AG08396 (cell line): ENCODE measurements around the gene WFDC1.
"Not testable (repeated sequence)": the region's sequence is repeated elsewhere in the genome, so short reads cannot be mapped to it uniquely, and the experiment has no call there.

Experiments
- DNase-seq: peaks from one replicate; pipeline ENCODE4 v3.0.0; 2012; ENCODE audit warnings: low spot score, mixed read lengths

WFDC1 gene

GRCh38 chr16:84327926-84328505 lies 33.3 kb downstream of the WFDC1 start:
- no peak for DNase-seq

DNA sequence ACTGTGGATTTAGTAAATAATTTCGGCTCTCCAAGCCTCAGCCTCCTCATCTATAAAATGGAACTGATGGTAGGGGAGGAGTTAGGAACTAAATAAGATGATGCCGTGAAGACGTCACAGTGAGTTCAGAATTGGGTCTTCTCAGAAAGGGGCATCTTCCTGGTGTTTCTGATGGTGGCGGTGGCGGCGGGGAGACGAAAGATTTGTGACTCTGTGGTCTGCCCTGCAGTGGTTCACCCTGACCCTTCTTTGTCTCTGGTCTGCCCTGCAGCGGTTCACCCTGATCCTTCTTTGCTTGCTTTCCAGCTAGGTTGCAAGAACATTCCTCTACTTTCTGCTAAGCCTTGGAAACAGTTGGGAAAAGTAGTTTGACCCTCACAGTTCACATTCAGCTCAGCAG lies 34.3 kb downstream of the WFDC1 start:
- no peak for DNase-seq

DNA sequence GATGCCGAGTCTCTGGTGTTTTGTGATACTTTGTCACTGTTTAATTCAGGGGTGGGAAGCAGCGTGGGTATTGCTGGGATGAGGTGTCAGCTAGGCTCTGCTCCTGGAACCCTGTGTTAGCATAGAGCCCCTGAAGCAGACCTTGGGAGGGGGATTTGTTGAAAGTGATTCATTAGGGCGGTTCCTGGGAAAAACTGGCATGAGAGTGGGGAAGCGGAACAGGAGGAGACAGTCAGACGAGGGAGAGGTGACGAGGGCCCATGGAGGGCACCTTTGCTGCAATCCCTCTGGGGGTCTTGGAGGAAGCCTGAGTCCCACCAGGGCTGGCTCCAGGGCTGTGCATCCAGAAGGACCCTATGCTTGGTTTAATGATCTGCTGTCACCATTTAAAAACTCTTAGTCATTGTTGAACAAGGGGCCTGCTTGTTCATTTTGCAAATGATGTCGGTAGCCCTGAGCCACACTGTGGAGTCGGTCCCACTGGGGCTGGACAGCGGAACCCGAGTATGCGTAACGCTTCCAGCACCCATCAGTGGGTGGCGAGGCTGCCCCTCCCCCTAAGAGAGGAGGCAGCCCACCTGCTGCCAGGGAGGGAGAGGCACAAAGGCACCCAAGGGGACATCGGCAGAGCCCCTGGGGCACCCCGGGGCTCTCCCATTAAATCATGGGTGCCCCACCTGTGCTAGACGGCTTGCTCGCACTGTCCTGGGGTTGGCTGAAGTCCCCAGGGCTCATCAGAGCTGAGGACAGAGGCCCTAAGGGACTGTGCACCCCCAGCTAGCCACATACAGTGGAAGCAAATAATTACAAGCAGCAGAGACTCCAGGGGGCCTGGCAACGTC lies 35.4 kb downstream of the WFDC1 start:
- DNase-seq = no peak

GRCh38 chr16:84330685-84331050 lies 36.0 kb downstream of the WFDC1 start:
- no peak for DNase-seq

GRCh38 chr16:84331998-84332780 lies 37.5 kb downstream of the WFDC1 start:
- DNase-seq = no peak

DNA sequence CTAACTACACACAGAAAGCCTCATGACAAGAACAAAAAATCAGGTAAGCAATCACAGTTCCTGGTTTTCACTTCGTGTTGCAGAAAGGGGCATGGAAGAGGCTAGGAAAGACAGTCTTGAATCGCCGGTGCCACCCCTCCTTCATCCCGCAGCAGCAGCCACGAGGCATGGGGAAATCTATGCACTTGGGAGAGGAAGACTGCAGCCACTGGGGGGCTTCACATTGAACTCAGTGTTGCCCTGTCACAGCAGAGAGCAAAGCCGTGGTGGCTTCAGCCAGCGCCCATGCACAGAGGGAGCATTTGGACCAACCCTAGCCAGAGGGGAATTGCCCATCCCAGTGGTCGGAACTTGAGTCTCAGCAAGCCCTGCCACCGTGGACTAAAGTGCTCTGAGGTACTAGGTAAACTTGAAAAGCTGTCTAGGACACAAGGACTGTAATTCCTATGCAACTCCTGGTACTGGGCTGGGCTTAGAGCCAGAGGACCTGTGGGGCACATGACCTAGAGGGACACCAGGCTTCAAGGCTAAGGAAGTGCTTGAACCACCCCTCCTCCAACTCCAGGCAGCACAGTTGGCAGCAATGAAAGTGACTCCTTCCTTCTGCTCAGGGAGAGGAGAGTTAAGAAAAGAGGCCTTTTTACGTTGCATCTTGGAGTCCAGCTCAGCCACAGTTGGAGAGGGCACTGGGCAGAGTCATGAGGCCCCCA lies 38.5 kb downstream of the WFDC1 start:
- no peak for DNase-seq

DNA sequence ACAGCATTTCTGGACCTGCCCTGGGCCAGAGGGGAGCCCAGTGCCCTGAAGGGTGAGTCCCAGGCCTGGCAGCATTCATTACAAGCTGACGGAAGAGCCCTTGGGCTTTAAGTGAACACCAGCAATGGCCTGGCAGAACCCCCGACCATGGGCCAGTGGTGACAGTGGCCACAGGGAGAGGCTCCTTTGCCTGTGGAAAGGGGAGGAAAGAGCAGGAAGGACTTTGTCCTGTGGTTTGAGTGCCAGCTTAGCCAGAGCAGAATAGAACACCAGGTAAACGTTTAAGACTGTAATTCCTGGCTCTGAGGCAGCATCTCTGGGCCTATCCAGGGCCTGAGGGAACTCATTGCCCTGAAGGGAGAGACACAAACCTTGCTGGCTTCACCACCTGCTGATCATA lies 39.4 kb downstream of the WFDC1 start:
- no peak for DNase-seq

DNA sequence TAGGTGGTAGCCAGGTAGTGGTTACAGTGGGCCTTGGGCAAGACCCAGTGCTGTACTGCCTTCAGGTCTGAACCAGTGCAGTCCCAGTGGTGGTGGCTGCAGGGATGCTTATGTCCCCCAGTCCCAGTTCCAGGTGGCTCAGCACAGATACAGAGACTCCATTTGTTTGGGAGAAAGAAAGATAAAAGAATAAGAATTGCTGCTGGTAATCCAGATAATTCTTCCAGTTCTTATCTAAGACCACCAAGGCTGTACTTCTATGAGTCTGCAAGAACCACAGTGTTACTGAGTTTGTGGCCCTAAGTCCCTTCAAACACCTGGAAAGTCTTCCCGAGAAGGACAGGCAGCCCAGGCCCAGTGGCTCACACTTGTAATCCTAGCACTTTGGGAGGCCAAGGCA lies 39.8 kb downstream of the WFDC1 start:
- DNase-seq = no peak

DNA sequence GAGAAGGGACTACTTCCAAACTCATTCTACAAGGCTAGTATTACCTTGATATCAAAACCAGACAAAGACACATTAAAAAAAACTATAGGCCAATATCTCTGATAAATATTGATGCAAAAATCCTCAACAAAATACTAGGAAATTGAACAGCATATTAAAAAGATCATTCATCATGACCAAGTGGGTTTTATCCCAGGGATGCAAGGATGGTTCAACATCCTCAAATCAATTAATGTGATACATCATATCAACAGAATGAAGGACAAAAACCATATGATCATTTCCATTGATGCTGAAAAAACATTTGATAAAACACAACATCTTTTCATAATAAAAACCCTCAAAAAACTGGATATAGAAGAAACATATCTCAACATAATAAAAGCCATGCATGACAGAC lies 42.6 kb downstream of the WFDC1 start:
- not testable (repeated sequence) for DNase-seq

DNA sequence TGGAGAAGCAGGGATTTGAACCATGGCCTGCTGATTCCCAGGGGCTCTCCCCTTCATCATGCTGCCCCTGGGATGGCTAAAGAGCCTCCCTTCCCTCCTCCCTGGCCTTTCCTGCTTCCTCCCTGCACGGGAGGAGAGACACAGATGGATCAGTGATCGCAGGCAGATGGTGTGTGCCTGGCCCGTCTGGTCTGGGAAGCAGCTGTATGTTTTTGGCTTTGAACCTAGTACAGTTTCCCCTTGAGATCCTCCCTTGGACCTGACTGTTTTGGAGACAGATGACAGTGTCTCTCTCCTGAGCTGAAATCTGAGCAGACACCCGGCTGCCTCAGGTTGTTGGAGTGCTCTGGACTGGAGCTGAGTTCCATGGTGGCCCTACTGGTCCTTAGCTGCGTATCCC lies 44.6 kb downstream of the WFDC1 start:
- no peak for DNase-seq

GRCh38 chr16:84339766-84340165 lies 45.1 kb downstream of the WFDC1 start:
- DNase-seq = no peak

DNA sequence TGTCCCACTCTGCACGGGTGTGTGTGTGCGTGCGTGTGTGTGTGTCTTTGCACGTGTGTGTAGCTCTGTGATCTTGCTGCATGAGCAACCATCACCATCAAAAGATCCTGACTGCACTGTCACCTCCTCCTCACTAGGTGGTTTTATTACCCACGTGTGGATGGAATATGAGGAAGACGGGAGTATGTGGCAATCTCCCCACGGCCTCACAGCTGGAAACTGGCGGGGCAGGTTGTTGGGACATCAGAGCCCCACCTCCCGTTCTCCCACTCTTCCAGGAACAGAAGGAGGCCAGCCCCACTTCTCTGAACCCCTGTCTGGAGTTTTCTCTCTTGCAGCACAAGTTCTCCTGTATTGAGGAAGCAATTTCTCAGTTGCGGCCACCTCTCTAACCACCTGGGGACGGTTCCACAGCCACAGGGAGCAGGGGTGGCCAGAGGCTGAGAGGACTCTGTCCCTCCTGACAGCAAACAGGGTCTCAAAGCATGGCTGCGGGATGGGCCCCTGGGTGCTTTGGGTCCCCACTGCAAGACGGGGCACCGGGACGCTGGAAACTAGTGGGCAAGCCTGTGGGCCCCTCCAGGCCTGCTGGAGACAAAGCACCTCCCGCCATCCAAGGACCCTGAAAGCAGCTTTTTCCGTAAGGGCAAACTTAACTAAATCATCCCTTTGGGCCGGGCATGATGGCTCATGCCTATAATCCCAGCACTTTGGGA lies 45.8 kb downstream of the WFDC1 start:
- no peak for DNase-seq

- no peak for DNase-seq
Observed at GRCh38 chr16:84341528-84342295, 47.0 kb downstream of the WFDC1 start.

DNA sequence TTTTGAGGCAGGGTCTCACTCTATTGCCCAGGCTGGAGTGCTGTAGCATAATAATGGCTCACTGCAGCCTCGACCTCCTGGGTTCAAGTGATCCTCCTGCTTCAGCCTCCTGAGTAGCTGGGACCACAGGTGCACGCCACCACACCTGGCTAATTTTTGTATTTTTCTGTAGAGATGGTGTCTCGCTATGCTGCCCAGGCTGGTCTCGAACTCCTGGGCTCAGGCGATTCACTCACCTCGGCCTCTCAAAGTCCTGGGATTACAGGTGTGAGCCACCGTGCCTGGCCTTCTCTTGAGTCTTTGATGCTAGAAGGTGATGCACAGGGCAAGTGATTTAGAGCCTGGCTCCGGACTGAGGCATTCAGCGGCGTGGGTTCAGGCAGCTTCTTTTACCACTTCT lies 49.1 kb downstream of the WFDC1 start:
- not testable (repeated sequence) for DNase-seq

DNA sequence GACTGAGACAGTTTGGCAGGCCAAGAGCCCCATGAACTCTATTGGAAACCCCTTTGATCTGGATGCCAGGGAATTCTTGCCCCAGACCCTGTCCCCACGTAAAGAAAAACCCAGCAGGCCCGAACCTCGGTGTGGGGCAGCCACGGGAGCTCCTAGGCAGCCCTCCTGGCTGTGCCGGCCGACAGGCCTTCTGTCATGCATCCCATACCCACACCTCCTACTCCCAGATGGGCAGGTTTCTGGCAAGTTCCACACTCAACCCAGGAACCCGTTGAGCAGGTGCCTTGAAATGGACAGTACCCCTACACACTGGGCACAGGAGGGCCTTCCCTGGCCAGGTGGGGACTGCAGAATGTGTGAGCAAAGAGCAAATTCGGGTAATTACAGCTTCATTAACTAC lies 50.1 kb downstream of the WFDC1 start:
- no peak for DNase-seq

DNA sequence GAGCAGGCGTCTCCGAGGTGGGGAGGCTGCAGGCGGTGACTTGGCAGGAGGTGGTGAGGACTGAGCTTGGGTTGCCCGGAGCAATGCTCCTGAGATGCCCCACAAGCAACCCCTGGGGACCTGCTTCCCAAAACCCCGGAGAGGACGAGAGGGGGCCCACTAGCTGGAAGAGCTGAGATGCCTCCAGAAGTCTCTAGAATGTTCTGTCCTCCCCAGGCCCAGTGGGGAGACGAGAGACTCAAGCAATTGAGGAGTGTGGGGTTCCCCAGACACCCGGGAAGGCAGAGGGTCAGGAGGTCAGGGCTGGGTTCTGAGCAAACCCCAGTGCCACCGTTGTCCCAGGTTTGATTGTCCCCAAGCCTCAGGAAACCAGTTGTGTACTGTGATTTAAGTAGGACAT lies 52.5 kb downstream of the WFDC1 start:
- no peak for DNase-seq

DNA sequence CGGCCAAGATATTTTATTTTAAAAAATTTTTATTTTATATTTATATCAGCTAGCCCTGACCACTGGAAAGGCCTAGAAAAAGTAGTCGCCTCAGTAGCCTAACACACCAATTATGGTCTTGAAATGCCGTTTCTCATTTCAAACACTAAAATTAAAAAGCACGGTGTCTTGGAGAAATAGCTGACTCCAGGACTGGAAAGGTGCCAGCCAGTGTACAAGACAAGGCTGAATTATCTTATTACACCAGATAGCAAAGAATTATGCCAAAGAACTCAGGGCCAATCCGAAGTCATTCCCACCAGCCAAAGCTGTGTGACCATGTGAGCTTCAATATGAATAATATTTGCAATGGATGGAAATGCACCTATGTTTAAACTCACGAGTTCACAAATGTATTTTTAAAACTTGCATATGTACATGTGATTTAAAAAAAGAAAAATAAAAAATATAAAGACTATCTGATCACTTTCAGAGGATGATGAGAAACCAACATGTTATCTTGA lies 53.8 kb downstream of the WFDC1 start:
- no peak for DNase-seq

DNA sequence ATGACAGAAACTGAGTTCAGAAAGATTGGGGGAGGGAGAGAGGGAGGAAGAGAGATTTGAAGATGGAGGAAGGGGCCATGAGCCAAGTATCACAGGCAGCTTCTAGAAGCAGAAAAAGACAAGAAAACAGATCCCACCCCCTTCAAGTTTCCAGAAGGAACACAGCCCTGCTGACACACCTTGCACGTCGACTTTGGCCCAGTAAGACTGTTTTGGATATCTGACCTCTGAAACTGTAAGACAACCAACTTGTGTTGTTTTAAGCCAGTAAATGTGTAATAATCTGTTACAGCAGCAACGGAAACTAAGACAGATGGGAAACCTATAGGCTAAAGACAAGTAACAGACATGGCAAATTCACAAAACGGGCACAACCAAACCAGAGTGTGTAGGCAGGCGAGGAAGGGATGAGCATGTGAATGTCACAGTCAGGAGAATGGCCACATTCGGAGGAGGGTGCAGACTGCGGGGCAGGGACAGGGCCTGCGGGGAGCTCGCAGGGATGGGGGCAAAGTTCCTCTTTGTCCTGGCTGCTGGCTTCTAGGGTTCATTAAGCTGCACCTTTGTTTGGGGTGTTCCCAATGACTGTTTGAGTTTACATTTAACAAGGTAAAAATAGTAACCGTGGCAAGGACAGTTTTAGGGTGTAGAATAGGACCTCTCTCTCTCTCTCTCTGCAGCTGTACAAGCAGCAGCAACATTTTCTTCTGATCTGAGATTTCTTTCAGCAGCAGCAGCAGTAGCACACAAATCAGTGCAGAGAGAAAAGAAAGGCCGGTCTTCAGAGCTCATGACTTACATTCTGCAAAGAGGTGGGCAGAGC lies 55.4 kb downstream of the WFDC1 start:
- DNase-seq = no peak

DNA sequence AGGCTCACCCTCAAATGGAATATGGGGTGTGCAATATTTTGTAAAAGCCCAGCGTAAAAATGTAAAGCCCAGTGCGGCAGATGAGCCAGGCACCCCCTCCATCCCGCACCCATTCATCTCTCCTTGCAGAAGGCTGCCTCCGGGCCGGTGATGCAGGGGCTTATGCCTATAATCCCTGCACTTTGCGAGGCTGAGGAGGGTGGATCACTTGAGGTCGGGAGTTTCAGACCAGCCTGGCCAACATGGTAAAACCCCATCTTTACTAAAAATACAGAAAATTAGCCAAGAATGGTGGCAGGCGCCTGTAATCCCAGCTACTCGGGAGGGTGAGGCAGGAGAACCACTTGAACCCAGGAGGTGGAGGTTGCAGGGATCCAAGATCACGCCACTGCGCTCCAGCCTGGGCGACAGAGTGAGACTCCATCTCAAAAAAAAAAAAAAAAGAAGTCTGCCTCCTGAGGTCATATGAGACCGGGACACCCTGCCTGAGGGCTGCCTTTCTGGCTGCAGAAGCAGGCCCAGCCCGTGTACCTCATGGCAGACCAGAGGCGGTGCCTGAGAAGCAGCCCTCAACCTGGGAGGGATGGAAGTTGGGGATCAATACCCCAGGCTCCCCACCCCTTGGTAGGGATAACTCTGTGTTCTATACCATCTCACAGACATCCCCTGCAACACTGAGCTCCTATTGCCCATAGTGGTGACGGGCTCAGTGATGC lies 56.2 kb downstream of the WFDC1 start:
- no peak for DNase-seq
